H9 (cell line): Measurements from ENCODE around the gene COMMD10. TPM values are rescaled to one million over a fixed set of nuclear protein-coding genes. Genes with fewer than 3 reads are reported as not detected.

ENCODE experiments used
- DNase-seq: peaks from one replicate; pipeline ENCODE4 v3.0.0-alpha.2; 2017
- H2AFZ ChIP-seq: one replicate; pipeline ENCODE4 v1.6.1; 2013; ENCODE audit warnings: mild to moderate bottlenecking, low read length, control low read depth, moderate library complexity
- H2AK5ac ChIP-seq: 2 replicates; pipeline ENCODE4 v1.6.1; 2013; ENCODE audit warnings: low read length, control low read depth, mixed read lengths; ENCODE audit not compliant: insufficient read length
- H2BK120ac ChIP-seq: one replicate; pipeline ENCODE4 v1.6.1; 2013; ENCODE audit warnings: low read depth, mild to moderate bottlenecking, low read length, control low read depth, inconsistent platforms; ENCODE audit not compliant: poor library complexity, severe bottlenecking
- H2BK12ac ChIP-seq: 2 replicates; pipeline ENCODE4 v1.6.1; 2013; ENCODE audit warnings: low read length, control low read depth, mixed read lengths, low read depth; ENCODE audit not compliant: insufficient read length
- H2BK15ac ChIP-seq: 2 replicates; pipeline ENCODE4 v1.6.1; 2013; ENCODE audit warnings: low read depth, low read length, control low read depth
- H2BK20ac ChIP-seq: one replicate; pipeline ENCODE4 v1.6.1; 2013; ENCODE audit warnings: low read depth, mild to moderate bottlenecking, low read length, control low read depth, inconsistent platforms; ENCODE audit not compliant: poor library complexity, severe bottlenecking
- H2BK5ac ChIP-seq: 2 replicates; pipeline ENCODE4 v1.6.1; 2013; ENCODE audit warnings: low read length, control low read depth, mixed read lengths; ENCODE audit not compliant: insufficient read length
- H3K14ac ChIP-seq: 2 replicates; pipeline ENCODE4 v1.6.1; 2013; ENCODE audit warnings: low read length, control low read depth; ENCODE audit not compliant: insufficient read depth
- H3K18ac ChIP-seq: 2 replicates; pipeline ENCODE4 v1.6.1; 2013; ENCODE audit warnings: low read depth, mild to moderate bottlenecking, mixed read lengths, low read length, control low read depth; ENCODE audit not compliant: insufficient read length
- H3K23ac ChIP-seq: 2 replicates; pipeline ENCODE4 v1.6.1; 2013; ENCODE audit warnings: low read length, control low read depth, mixed read lengths, low read depth; ENCODE audit not compliant: insufficient read length
- H3K23me2 ChIP-seq: 2 replicates; pipeline ENCODE4 v1.6.1; 2013; ENCODE audit warnings: low read depth, mild to moderate bottlenecking, mixed read lengths, low read length, control low read depth; ENCODE audit not compliant: insufficient read length, poor library complexity, severe bottlenecking
- H3K27ac ChIP-seq: 2 replicates; pipeline ENCODE4 v1.5.1; 2013; ENCODE audit warnings: low read length, control low read depth, mixed read lengths, low read depth; ENCODE audit not compliant: insufficient read length
- H3K27me3 ChIP-seq: 2 replicates; pipeline ENCODE4 v1.6.1; 2013; ENCODE audit warnings: low read length, control low read depth, inconsistent platforms; ENCODE audit not compliant: insufficient read depth
- H3K4ac ChIP-seq: 2 replicates; pipeline ENCODE4 v1.6.1; 2013; ENCODE audit warnings: low read depth, mild to moderate bottlenecking, control low read depth, inconsistent platforms, low read length, moderate library complexity
- H3K4me1 ChIP-seq: 2 replicates; pipeline ENCODE4 v1.6.1; 2013; ENCODE audit warnings: low read length, control low read depth, inconsistent platforms; ENCODE audit not compliant: insufficient read depth
- H3K4me2 ChIP-seq: 2 replicates; pipeline ENCODE4 v1.6.1; 2013; ENCODE audit warnings: low read length, control low read depth, mixed read lengths; ENCODE audit not compliant: insufficient read length, insufficient read depth
- H3K56ac ChIP-seq: 2 replicates; pipeline ENCODE4 v1.6.1; 2013; ENCODE audit warnings: low read depth, mild to moderate bottlenecking, mixed read lengths, low read length, control low read depth; ENCODE audit not compliant: insufficient read length
- H3K79me1 ChIP-seq: 2 replicates; pipeline ENCODE4 v1.6.1; 2013; ENCODE audit warnings: low read depth, mild to moderate bottlenecking, moderate library complexity, low read length, control low read depth, inconsistent platforms; ENCODE audit not compliant: insufficient read depth, poor library complexity, severe bottlenecking
- H3K79me2 ChIP-seq: 2 replicates; pipeline ENCODE4 v1.6.1; 2013; ENCODE audit warnings: low read length, control low read depth, inconsistent platforms; ENCODE audit not compliant: insufficient read depth
- H3K9ac ChIP-seq: 2 replicates; pipeline ENCODE4 v1.6.1; 2013; ENCODE audit warnings: low read length, control low read depth, mixed read lengths; ENCODE audit not compliant: insufficient read length; ENCODE audit errors: extremely low read depth
- H3K9me3 ChIP-seq: one replicate; pipeline ENCODE4 v1.6.1; 2013; ENCODE audit warnings: low read depth, low read length, inconsistent platforms; ENCODE audit not compliant: control insufficient read depth
- H3T11ph ChIP-seq: one replicate; pipeline ENCODE4 v1.6.1; 2013; ENCODE audit warnings: mild to moderate bottlenecking, low read length, control low read depth, inconsistent platforms
- H4K20me1 ChIP-seq: one replicate; pipeline ENCODE4 v1.6.1; 2013; ENCODE audit not compliant: control insufficient read depth, insufficient read length, insufficient read depth
- H4K5ac ChIP-seq: 2 replicates; pipeline ENCODE4 v1.6.1; 2013; ENCODE audit warnings: low read depth, mild to moderate bottlenecking, mixed read lengths, low read length, control low read depth; ENCODE audit not compliant: insufficient read length
- H4K8ac ChIP-seq: replicated peaks from 2 replicates; pipeline ENCODE4 v1.6.1; 2013; ENCODE audit warnings: low read length, control low read depth, mixed read lengths, low read depth; ENCODE audit not compliant: insufficient read length
- H4K91ac ChIP-seq: 2 replicates; pipeline ENCODE4 v1.6.1; 2013; ENCODE audit warnings: low read depth, mild to moderate bottlenecking, moderate library complexity, mixed read lengths, low read length, control low read depth; ENCODE audit not compliant: insufficient read length
- H3K27ac Mint-ChIP-seq, 3 experiments: 2 replicates in 2 of 3; 3 replicates in 1 of 3; pipeline ENCODE4 v1.8.0; 2020 to 2021; ENCODE audit warnings: mixed read lengths in 3 of 3, mild to moderate bottlenecking in 1 of 3, moderate library complexity in 1 of 3
- H3K27me3 Mint-ChIP-seq: 2 replicates; pipeline ENCODE4 v1.8.0; 2021; ENCODE audit warnings: low read depth, mild to moderate bottlenecking, moderate library complexity, mixed read lengths
- H3K36me3 Mint-ChIP-seq, 3 experiments: 2 replicates in 2 of 3; 3 replicates in 1 of 3; pipeline ENCODE4 v1.8.0; 2020 to 2021; ENCODE audit warnings: low read depth in 3 of 3, mixed read lengths in 3 of 3; ENCODE audit not compliant: insufficient read depth in 1 of 3
- H3K4me1 Mint-ChIP-seq, 2 experiments: 2 replicates each; pipeline ENCODE4 v1.8.0; 2020; ENCODE audit warnings: mixed read lengths in 2 of 2
- H3K4me3 Mint-ChIP-seq, 2 experiments: 2 replicates in 1 of 2; 3 replicates in 1 of 2; pipeline ENCODE4 v1.8.0; 2020 to 2021; ENCODE audit warnings: mild to moderate bottlenecking in 2 of 2, mixed read lengths in 2 of 2, moderate library complexity in 1 of 2
- H3K9me3 Mint-ChIP-seq, 2 experiments: 2 replicates in 1 of 2; 3 replicates in 1 of 2; pipeline ENCODE4 v1.8.0; 2020; ENCODE audit warnings: mild to moderate bottlenecking in 2 of 2, mixed read lengths in 2 of 2, moderate library complexity in 1 of 2
- WGBS: extraction: QIAGEN DNeasy Blood & Tissue Kit; methylation state at CpG from one replicate; pipeline ENCODE4 v1.1.7; 2013; ENCODE audit warnings: missing lambda C conversion rate, low lambda C conversion rate, mixed read lengths; ENCODE audit not compliant: insufficient read length; ENCODE audit errors: extremely low coverage; 5-methylcytosine and 5-hydroxymethylcytosine counted together
- total RNA-seq: library from RNA; stranded (reverse); gene quantifications from 2 replicates; pipeline ENCODE4 v1.2.1, GENCODE V29; 2021
- TF ChIP-seq, protein P1 (sequence below): fragments of 200-600 bp; sonication (generic); conservative IDR thresholded peaks from 3 replicates; pipeline ENCODE4 v1.8.0; 2021; ENCODE audit warnings: antibody characterized with exemption, mild to moderate bottlenecking

Gene COMMD10
- total RNA-seq, 1 experiment from 2014 or later = 33.9 TPM

DNA sequence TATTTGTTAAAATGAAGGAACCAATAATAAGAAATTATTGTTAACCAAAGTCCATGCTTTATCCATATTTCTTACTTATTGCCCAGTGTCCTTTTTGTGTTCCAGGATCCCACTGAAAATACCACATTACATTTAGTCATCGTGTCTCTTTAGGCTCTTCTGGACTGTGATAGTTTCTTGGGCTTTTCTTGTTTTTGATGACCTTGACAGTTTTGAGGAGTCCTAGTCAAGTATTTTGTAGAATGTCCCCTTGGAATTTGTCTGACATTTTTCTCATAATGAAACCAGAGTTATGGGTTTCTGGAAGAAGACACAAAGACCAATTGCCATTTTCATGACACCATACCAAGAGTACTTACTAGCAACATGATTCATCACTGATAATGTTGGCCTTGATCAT lies 13.6 kb upstream of the COMMD10 start:
- Histone ChIP-seq H4K20me1 (no peaks in the 10 kb centered on the region), H3K27ac (no peak overlapping the region), H3K79me2 (no peaks in the 10 kb centered on the region), H3K23me2 (no peaks in the 10 kb centered on the region), H2AFZ (no peak overlapping the region), H2BK15ac (no peak overlapping the region), H3K79me1 (no peaks in the 10 kb centered on the region), H4K8ac (no peak overlapping the region), H3K4ac (no peak overlapping the region), H3K14ac (no peak overlapping the region), H3K18ac (no peak overlapping the region), H3K56ac (no peak overlapping the region), H4K5ac (no peak overlapping the region), H2BK5ac (no peak overlapping the region), H3K27me3 (no peaks in the 10 kb centered on the region), H3K9me3 (no peaks in the 10 kb centered on the region), H2BK120ac (no peak overlapping the region), H3K9ac (no peak overlapping the region), H4K91ac (no peak overlapping the region), H2BK20ac (no peak overlapping the region), H3K23ac (no peak overlapping the region), H3T11ph (no peak overlapping the region), H2AK5ac (no peak overlapping the region), H3K4me2 (no peak overlapping the region), H2BK12ac (no peak overlapping the region), H3K4me1 (peaks cover 2% of the 10 kb centered on the region; the same call in 1 of the 2 replicates)
- Mint-ChIP-seq H3K36me3 (no peaks in the 10 kb centered on the region), H3K4me1 (peaks cover 0 to 7% of the 10 kb centered on the region in 2 experiments; a peak in 2 of 4 replicates), H3K27ac (no peak overlapping the region), H3K4me3 (no peak overlapping the region), H3K9me3 (no peaks in the 10 kb centered on the region), H3K27me3 (peaks cover 2% of the 10 kb centered on the region)
- DNase-seq = no peak
- WGBS = no CpG with 5 or more reads among the region's 1 CpG
- TF ChIP-seq, protein P1, sequence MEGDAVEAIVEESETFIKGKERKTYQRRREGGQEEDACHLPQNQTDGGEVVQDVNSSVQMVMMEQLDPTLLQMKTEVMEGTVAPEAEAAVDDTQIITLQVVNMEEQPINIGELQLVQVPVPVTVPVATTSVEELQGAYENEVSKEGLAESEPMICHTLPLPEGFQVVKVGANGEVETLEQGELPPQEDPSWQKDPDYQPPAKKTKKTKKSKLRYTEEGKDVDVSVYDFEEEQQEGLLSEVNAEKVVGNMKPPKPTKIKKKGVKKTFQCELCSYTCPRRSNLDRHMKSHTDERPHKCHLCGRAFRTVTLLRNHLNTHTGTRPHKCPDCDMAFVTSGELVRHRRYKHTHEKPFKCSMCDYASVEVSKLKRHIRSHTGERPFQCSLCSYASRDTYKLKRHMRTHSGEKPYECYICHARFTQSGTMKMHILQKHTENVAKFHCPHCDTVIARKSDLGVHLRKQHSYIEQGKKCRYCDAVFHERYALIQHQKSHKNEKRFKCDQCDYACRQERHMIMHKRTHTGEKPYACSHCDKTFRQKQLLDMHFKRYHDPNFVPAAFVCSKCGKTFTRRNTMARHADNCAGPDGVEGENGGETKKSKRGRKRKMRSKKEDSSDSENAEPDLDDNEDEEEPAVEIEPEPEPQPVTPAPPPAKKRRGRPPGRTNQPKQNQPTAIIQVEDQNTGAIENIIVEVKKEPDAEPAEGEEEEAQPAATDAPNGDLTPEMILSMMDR = no peak
